GM19099 (cell line): ENCODE data around the gene CCDC188.

ENCODE experiments used
- POLR2A ChIP-seq: IDR thresholded peaks from 3 replicates; pipeline ENCODE4 v1.6.1; 2011; ENCODE audit warnings: low read depth; ENCODE audit not compliant: insufficient read length; ENCODE audit errors: extremely low read depth

Gene CCDC188

GRCh38 chr22:20107471-20107901 is 43.4 kb downstream of the CCDC188 start:
- no peak for TF ChIP-seq POLR2A

DNA sequence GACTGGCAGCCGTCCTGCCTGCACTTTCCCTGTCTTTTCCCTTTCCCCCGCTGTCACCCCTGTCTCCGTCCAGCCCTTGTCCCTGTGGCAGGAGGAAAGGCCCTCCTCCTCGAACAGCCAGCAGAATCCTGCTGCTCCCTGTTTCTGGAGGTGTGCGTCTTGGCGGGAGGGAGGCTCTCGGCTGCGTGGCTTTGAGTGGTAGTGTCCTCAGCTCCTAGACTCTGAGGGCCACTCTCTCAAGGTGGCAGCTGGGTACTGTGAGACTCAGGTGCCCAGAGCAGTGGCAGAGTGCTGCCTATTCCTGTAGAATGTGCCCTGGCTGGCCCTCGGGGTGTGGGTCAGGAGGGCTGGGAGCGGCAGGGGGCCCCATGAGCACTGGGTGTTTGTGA is 44.0 kb downstream of the CCDC188 start:
- TF ChIP-seq POLR2A: no peak

DNA sequence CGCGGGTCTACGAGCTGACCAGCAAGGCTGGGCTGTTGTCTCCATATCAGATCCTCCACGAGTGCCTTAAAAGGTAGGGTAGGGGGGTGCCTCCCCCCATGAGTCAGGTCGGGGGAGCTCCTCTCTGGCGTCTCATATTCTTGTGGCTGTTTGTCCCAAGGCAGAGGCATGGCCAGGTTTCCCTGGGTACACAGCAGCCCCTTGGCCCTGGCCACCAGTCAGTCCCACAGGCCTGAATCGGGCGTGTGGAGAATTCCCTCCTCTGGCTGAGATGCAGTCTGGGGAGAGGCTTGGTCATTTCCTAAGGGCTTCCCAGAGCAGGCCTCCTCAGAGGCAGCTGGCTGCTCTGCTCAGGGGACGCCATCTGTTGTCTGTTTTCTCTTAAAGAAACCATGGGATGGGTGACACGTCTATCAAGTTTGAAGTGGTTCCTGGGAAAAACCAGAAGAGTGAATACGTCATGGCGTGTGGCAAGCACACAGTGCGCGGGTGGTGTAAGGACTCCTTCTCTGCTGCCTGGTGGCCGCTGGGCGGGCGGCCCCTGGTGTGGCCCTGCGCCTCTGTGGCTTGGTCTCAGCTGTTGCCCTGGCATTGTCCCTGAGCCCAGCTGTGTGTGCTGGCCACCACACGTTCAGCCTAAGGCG is 44.5 kb downstream of the CCDC188 start:
- TF ChIP-seq POLR2A: no peak

DNA sequence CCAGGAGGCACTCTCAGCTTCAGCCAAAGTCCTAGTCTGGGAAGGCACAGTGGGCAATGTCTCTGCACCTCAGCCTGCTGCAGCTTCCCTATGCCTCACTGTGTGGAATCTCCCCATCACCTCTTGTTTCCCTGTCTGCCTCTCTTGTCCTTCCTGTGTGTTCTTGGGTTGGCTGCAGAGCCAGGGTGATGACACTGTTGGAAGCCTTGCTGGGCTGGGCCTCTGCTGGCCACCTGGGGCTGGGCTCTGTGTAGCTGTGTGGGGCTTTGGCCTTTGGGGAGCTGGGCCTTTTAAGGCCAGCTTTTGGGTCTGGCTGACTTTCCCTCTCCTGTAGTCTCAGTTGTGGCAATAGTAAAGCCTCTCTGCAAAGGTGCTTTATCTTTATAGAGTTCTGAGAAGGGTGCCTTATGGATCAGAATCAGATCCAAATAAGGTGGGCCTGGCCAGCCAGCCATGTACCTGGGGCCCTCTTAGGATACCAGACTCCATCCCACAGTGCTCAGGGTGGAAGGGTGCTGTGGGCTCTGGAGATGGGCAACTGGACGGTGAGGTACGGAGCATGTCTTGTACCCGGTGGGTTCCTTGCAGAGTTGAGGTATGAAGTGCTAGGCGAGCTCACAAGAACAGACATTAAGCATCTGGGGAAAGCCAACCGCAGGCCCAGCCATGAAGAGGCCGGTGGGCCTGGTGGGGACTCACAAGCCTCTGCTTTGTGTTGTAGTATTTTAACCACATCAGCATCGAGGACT is 45.2 kb downstream of the CCDC188 start:
- TF ChIP-seq POLR2A: no peak

- no peak for TF ChIP-seq POLR2A
Observed at GRCh38 chr22:20102203-20102780, 48.6 kb downstream of the CCDC188 start.

GRCh38 chr22:20101638-20102037 is 49.2 kb downstream of the CCDC188 start:
- TF ChIP-seq POLR2A: no peak

DNA sequence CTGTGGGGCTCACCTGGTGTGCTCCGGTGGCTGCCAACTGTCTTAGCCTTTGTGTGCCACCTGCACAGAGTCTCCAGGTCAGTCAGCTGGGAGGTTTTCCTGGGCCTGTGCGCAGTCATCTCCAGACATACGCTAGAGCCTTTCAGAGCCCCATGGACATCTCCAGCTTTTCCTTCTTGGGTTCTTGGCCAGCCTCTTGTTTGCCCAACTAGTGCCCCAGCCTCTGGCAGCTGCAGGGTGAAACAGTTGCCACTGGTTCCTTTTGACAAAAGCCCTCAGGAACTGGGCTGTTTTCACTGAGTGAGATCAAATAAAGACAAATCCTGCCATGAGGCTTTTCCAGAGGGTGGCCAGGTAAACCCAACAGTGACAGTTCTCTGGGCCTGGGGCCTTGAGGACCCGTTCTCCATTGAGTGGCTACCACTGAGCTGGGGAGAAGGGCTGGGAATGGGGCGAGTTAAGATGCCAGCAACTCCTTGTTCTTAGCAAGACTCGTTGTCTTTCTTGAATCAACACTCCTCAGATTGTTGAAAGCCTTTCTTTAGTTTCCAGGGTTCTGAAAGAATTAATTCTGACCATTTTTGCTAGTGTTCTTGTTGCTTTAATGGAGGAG is 51.6 kb downstream of the CCDC188 start:
- no peak for TF ChIP-seq POLR2A
